ENCODE results near the gene DIP2C. TPM values are rescaled to one million over a fixed set of nuclear protein-coding genes. Genes with fewer than 3 reads are reported as not detected.
"Not testable (repeated sequence)": the region's sequence is repeated elsewhere in the genome, so short reads cannot be mapped to it uniquely, and the experiment has no call there.

DIP2C gene
- total RNA-seq, 1 donor = 0.27 TPM

GRCh38 chr10:329361-330099 is 359.9 kb downstream of the DIP2C start:
- DNase-seq (ENCODE audit: low read depth in 2 of 3, low spot score in 2 of 3) = peak in 1 of 3 donors; percentile 30

GRCh38 chr10:327889-328852 is 361.3 kb downstream of the DIP2C start:
- no peak for DNase-seq (ENCODE audit: low read depth in 2 of 3, low spot score in 2 of 3)

- no peak for DNase-seq (ENCODE audit: low read depth in 2 of 3, low spot score in 2 of 3)
These were observed 362.4 kb downstream of the DIP2C start for GRCh38 chr10:326894-327635.

- no peak for DNase-seq (ENCODE audit: low read depth in 2 of 3, low spot score in 2 of 3)
These were observed 363.1 kb downstream of the DIP2C start for GRCh38 chr10:326350-326749.

GRCh38 chr10:325282-325681 is 364.2 kb downstream of the DIP2C start:
- no peak for DNase-seq (ENCODE audit: low read depth in 2 of 3, low spot score in 2 of 3)

GRCh38 chr10:324593-324992 is 364.9 kb downstream of the DIP2C start:
- DNase-seq (ENCODE audit: low read depth in 2 of 3, low spot score in 2 of 3) = no peak

- no peak for DNase-seq (ENCODE audit: low read depth in 2 of 3, low spot score in 2 of 3)
These were observed 365.7 kb downstream of the DIP2C start for GRCh38 chr10:323651-324293.

- DNase-seq (ENCODE audit: low read depth in 2 of 3, low spot score in 2 of 3) = not testable (repeated sequence)
These were observed 366.4 kb downstream of the DIP2C start for GRCh38 chr10:323046-323445.

- no peak for DNase-seq (ENCODE audit: low read depth in 2 of 3, low spot score in 2 of 3)
These were observed 368.7 kb downstream of the DIP2C start for GRCh38 chr10:320771-321170.

- DNase-seq (ENCODE audit: low read depth in 2 of 3, low spot score in 2 of 3) = no peak
These were observed 371.5 kb downstream of the DIP2C start for GRCh38 chr10:317926-318325.

- no peak for DNase-seq (ENCODE audit: low read depth in 2 of 3, low spot score in 2 of 3)
These were observed 372.1 kb downstream of the DIP2C start for GRCh38 chr10:317271-317769.

GRCh38 chr10:316390-316789 is 373.1 kb downstream of the DIP2C start:
- DNase-seq (ENCODE audit: low read depth in 2 of 3, low spot score in 2 of 3) = no peak

- no peak for DNase-seq (ENCODE audit: low read depth in 2 of 3, low spot score in 2 of 3)
These were observed 374.6 kb downstream of the DIP2C start for GRCh38 chr10:314871-315270.

GRCh38 chr10:314381-314780 is 375.1 kb downstream of the DIP2C start:
- no peak for DNase-seq (ENCODE audit: low read depth in 2 of 3, low spot score in 2 of 3)

- DNase-seq (ENCODE audit: low read depth in 2 of 3, low spot score in 2 of 3) = no peak
These were observed 377.4 kb downstream of the DIP2C start for GRCh38 chr10:311901-312665.

- no peak for DNase-seq (ENCODE audit: low read depth in 2 of 3, low spot score in 2 of 3)
These were observed 378.4 kb downstream of the DIP2C start for GRCh38 chr10:310976-311639.

- DNase-seq (ENCODE audit: low read depth in 2 of 3, low spot score in 2 of 3) = no peak
These were observed 379.1 kb downstream of the DIP2C start for GRCh38 chr10:310371-310770.

GRCh38 chr10:308572-309085 is 380.8 kb downstream of the DIP2C start:
- no peak for DNase-seq (ENCODE audit: low read depth in 2 of 3, low spot score in 2 of 3)

GRCh38 chr10:308101-308500 is 381.4 kb downstream of the DIP2C start:
- DNase-seq (ENCODE audit: low read depth in 2 of 3, low spot score in 2 of 3) = no peak

Data from hematopoietic multipotent progenitor cell (in vitro differentiated cells).